Type B pancreatic cell (in vitro differentiated cells): ENCODE results near the gene GPS1. TPM values are rescaled to one million over a fixed set of nuclear protein-coding genes. Genes with fewer than 3 reads are reported as not detected.

Experiments used
- DNase-seq: peaks from one replicate; pipeline ENCODE4 v3.0.0; 2021; ENCODE audit warnings: mixed read lengths; ENCODE audit not compliant: unreplicated experiment; ENCODE audit errors: extremely low spot score
- H3K27ac Mint-ChIP-seq: 2 replicates; pipeline ENCODE4 v1.8.0; 2021; ENCODE audit warnings: mild to moderate bottlenecking, mixed read lengths
- H3K27me3 Mint-ChIP-seq: 2 replicates; pipeline ENCODE4 v1.8.0; 2021; ENCODE audit warnings: mixed read lengths
- H3K36me3 Mint-ChIP-seq: 2 replicates; pipeline ENCODE4 v1.8.0; 2021; ENCODE audit warnings: mixed read lengths
- H3K4me1 Mint-ChIP-seq: one replicate; pipeline ENCODE4 v1.8.0; 2021; ENCODE audit warnings: mixed read lengths; ENCODE audit not compliant: unreplicated experiment
- H3K4me3 Mint-ChIP-seq: 2 replicates; pipeline ENCODE4 v1.8.0; 2021; ENCODE audit warnings: mild to moderate bottlenecking, mixed read lengths
- H3K9me3 Mint-ChIP-seq: 2 replicates; pipeline ENCODE4 v1.8.0; 2021; ENCODE audit warnings: mixed read lengths
- CTCF ChIP-seq: fragments of 200-600 bp; sonication (generic); conservative IDR thresholded peaks from 2 replicates; pipeline ENCODE4 v1.5.0; 2021; ENCODE audit warnings: antibody characterized with exemption, mild to moderate bottlenecking
- total RNA-seq: library from RNA; stranded (reverse); gene quantifications from 2 replicates; pipeline ENCODE4 v1.2.1, GENCODE V29; 2021; ENCODE audit warnings: low replicate concordance

GPS1 gene
- total RNA-seq, 1 donor from 2014 or later = 111 TPM

GRCh38 chr17:82053556-82054263, 2.0 kb downstream of the GPS1 start:
- Mint-ChIP-seq H3K4me3 (peak overlapping the region; percentile 81), H3K27ac (peak overlapping the region; percentile 43), H3K4me1 (no peaks in the 10 kb centered on the region), H3K36me3 (no peaks in the 10 kb centered on the region), H3K9me3 (no peaks in the 10 kb centered on the region), H3K27me3 (no peaks in the 10 kb centered on the region)
- TF ChIP-seq CTCF = no peak
- no peak for DNase-seq

- no peaks in the 10 kb centered on the region for H3K9me3 Mint-ChIP-seq
- no peaks in the 10 kb centered on the region for H3K36me3 Mint-ChIP-seq
- TF ChIP-seq CTCF = no peak
- no peaks in the 10 kb centered on the region for H3K27me3 Mint-ChIP-seq
- no peaks in the 10 kb centered on the region for H3K4me1 Mint-ChIP-seq
- peak overlapping the region; percentile 52 for H3K4me3 Mint-ChIP-seq
- DNase-seq = no peak
- H3K27ac Mint-ChIP-seq = no peak overlapping the region
Observed at GRCh38 chr17:82054351-82055022, 2.8 kb downstream of the GPS1 start.

- no peak for DNase-seq
- Mint-ChIP-seq H3K4me3 (no peak overlapping the region), H3K9me3 (no peaks in the 10 kb centered on the region), H3K36me3 (no peaks in the 10 kb centered on the region), H3K27me3 (no peaks in the 10 kb centered on the region), H3K4me1 (no peaks in the 10 kb centered on the region), H3K27ac (no peak overlapping the region)
- no peak for TF ChIP-seq CTCF
Observed at GRCh38 chr17:82055023-82055964, 3.6 kb downstream of the GPS1 start.

- TF ChIP-seq CTCF = no peak
- Mint-ChIP-seq H3K27ac (no peak overlapping the region), H3K4me1 (no peaks in the 10 kb centered on the region), H3K27me3 (no peaks in the 10 kb centered on the region), H3K9me3 (no peaks in the 10 kb centered on the region), H3K4me3 (no peak overlapping the region), H3K36me3 (no peaks in the 10 kb centered on the region)
- DNase-seq = no peak
Observed at GRCh38 chr17:82055965-82056728, 4.4 kb downstream of the GPS1 start.
